ENCODE results near the gene TP53I11. TPM values are rescaled to one million over a fixed set of nuclear protein-coding genes. Genes with fewer than 3 reads are reported as not detected.

Gene TP53I11
- total and polyA plus RNA-seq, 2 of the 13 experiments (the other 11 are each of a cell fraction or from before 2014, with no cell fraction given) = not detected

DNA sequence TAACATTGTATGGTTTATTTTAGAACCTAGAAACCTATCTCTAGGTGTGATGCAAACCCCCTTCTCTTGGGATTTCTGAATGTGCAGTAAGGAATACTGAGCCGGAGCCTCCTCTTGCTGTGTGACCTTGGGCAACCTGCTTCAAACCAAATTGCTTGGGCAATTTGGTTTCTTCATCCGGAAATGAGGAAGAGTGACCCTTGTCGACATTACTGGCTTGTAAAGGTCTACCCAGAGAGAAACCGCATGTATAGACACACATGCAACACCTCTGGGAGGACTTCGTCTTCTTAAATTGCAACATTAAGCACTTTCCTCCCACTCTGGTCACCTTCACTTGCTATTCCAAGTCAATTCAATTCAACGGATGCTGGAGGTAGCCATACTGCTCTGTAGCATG lies 19.6 kb upstream of the TP53I11 start:
- Histone ChIP-seq H2AFZ (ENCODE audit: low read length) (no peak overlapping the region), H3K9ac (ENCODE audit: insufficient read depth, low read depth, low read length) (no peak overlapping the region), H3K79me2 (ENCODE audit: insufficient read depth, low read length) (no peaks in the 10 kb centered on the region), H4K20me1 (ENCODE audit: insufficient read depth, low read length) (no peaks in the 10 kb centered on the region), H3K4me1 (ENCODE audit: insufficient read depth, low read length) (no peaks in the 10 kb centered on the region), H3K4me2 (ENCODE audit: low read depth, low read length) (no peak overlapping the region), H3K9me3 (ENCODE audit: low read length) (no peaks in the 10 kb centered on the region), H3K27me3 (ENCODE audit: control insufficient read depth in 1 of 2, insufficient read depth in 2 of 2, low read length in 2 of 2) (peaks cover 0 to 20% of the 10 kb centered on the region in 2 experiments; a peak in 3 of 5 replicates), H3K36me3 (replicated peaks in 1 of 2; ENCODE audit: control insufficient read depth in 1 of 2, insufficient read depth in 2 of 2, low read length in 2 of 2) (no peaks in the 10 kb centered on the region), H3K27ac (ENCODE audit: extremely low read length, insufficient read depth, low read length) (no peak overlapping the region), H3K4me3 (replicated peaks in 1 of 3; ENCODE audit: insufficient read depth in 1 of 3, low read depth in 2 of 3, low read length in 3 of 3) (no peak overlapping the region)
- intact Hi-C loops (cut with micrococcal nuclease; ENCODE audit: unreplicated experiment) = no loop called here
- in situ Hi-C loops (cut with HindIII; ENCODE audit: extremely low pct_ligation_motif_present, low pct_unique_long_range_greater_than_20kb) = no loop called here
- TF ChIP-seq, protein P1, sequence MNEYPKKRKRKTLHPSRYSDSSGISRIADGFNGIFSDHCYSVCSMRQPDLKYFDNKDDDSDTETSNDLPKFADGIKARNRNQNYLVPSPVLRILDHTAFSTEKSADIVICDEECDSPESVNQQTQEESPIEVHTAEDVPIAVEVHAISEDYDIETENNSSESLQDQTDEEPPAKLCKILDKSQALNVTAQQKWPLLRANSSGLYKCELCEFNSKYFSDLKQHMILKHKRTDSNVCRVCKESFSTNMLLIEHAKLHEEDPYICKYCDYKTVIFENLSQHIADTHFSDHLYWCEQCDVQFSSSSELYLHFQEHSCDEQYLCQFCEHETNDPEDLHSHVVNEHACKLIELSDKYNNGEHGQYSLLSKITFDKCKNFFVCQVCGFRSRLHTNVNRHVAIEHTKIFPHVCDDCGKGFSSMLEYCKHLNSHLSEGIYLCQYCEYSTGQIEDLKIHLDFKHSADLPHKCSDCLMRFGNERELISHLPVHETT (CRISPR knock-in tag; conservative IDR thresholded peaks at IDR 0.05) = no peak
- no peak for TF ChIP-seq TCF12 (IDR thresholded peaks at IDR 0.05)
- no peak for TF ChIP-seq TCF12 (CRISPR knock-in tag; IDR thresholded peaks at IDR 0.05)
- TF ChIP-seq SIX1 (CRISPR knock-in tag; IDR thresholded peaks at IDR 0.05; ENCODE audit: borderline replicate concordance) = no peak
- no peak for TF ChIP-seq ZSCAN5A (CRISPR knock-in tag; IDR thresholded peaks at IDR 0.05; ENCODE audit: borderline replicate concordance)
- TF ChIP-seq, protein P2, sequence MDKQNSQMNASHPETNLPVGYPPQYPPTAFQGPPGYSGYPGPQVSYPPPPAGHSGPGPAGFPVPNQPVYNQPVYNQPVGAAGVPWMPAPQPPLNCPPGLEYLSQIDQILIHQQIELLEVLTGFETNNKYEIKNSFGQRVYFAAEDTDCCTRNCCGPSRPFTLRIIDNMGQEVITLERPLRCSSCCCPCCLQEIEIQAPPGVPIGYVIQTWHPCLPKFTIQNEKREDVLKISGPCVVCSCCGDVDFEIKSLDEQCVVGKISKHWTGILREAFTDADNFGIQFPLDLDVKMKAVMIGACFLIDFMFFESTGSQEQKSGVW (CRISPR knock-in tag; IDR thresholded peaks at IDR 0.05; ENCODE audit: borderline replicate concordance) = no peak
- no peak for TF ChIP-seq KLF15 (CRISPR knock-in tag; IDR thresholded peaks at IDR 0.05; ENCODE audit: borderline replicate concordance)
- no peak for TF ChIP-seq TFDP2 (CRISPR knock-in tag; IDR thresholded peaks at IDR 0.05)
- TF ChIP-seq ERF (CRISPR knock-in tag; IDR thresholded peaks at IDR 0.05) = no peak
- 44% methylated on average over 6 of the region's 6 CpGs for WGBS (ENCODE audit: low lambda C conversion rate)
- FAIRE-seq (no peak), DNase-seq (ENCODE audit: low spot score) (no peak), ATAC-seq (no peak)
- ChIA-PET POLR2A (no interaction called here), CTCF (ENCODE audit: low intra/inter-chr PET ratio, low total read pairs) (no interaction called here)
- no TSS peak for BruUV-seq (replicated peaks)

Measured in HepG2 (cell line).